PC-3 (cell line): ENCODE data around the gene TAGAP.

Experiments
- EZH2phosphoT487 ChIP-seq: fragments of 300-600 bp; sonication (generic); IDR thresholded peaks from 2 replicates; pipeline ENCODE4 v1.6.1; 2018; ENCODE audit warnings: mild to moderate bottlenecking, antibody characterized with exemption, low read length, borderline replicate concordance
- TF ChIP-seq, protein P1 (sequence below): fragments of 300-600 bp; sonication (generic); conservative IDR thresholded peaks from 2 replicates; pipeline ENCODE4 v1.5.1; 2017; ENCODE audit warnings: antibody characterized with exemption, low read depth, mild to moderate bottlenecking, low read length

DNA sequence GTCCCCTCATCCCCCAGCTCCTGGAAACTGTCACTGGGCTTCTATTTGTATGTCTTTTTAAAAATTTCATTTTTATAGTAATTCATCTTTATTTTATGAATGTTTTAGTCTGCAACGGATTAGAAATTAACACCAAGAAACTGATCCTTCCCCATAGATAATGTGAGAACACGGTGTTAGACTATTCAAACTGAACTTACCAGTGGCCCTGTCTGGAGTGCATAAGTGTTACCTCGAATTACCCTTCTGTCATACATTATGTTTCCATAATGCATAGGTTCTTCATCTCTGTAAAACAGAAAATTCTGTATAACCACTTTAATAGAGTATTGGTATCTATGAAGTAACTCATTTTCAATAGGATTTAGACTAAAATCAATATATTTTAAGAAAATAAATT lies 51.2 kb downstream of the TAGAP start:
- TF ChIP-seq, protein P1, sequence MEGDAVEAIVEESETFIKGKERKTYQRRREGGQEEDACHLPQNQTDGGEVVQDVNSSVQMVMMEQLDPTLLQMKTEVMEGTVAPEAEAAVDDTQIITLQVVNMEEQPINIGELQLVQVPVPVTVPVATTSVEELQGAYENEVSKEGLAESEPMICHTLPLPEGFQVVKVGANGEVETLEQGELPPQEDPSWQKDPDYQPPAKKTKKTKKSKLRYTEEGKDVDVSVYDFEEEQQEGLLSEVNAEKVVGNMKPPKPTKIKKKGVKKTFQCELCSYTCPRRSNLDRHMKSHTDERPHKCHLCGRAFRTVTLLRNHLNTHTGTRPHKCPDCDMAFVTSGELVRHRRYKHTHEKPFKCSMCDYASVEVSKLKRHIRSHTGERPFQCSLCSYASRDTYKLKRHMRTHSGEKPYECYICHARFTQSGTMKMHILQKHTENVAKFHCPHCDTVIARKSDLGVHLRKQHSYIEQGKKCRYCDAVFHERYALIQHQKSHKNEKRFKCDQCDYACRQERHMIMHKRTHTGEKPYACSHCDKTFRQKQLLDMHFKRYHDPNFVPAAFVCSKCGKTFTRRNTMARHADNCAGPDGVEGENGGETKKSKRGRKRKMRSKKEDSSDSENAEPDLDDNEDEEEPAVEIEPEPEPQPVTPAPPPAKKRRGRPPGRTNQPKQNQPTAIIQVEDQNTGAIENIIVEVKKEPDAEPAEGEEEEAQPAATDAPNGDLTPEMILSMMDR = no peak
- no peak for TF ChIP-seq EZH2phosphoT487
